Motor neuron (in vitro differentiated cells): ENCODE measurements around the gene GREB1. TPM values are rescaled to one million over a fixed set of nuclear protein-coding genes. Genes with fewer than 3 reads are reported as not detected.

Source experiments
- ATAC-seq, 8 experiments: fragments of 200-7000 bp; cut with Tn5 transposase; replicated peaks in 6 of 8; 2 replicates each; pipeline ENCODE4 v1.8.0; 2021; ENCODE audit warnings: mild to moderate bottlenecking in 8 of 8, moderate library complexity in 8 of 8
- H3K27ac ChIP-seq, 2 donors: fragments of 250-450 bp; sonication (Bioruptor Pico); 2 replicates each; pipeline ENCODE4 v1.9.0; 2021; ENCODE audit warnings: antibody characterized with exemption in 2 of 2, mild to moderate bottlenecking in 2 of 2, moderate library complexity in 1 of 2
- H3K4me1 ChIP-seq, 2 donors: fragments of 250-450 bp; sonication (Bioruptor Pico); replicated peaks in 1 of 2; 2 replicates each; pipeline ENCODE4 v1.6.1; 2021; ENCODE audit warnings: antibody characterized with exemption in 2 of 2, mild to moderate bottlenecking in 2 of 2, moderate library complexity in 1 of 2
- H3K4me3 ChIP-seq, 5 donors: fragments of 250-450 bp; sonication (Bioruptor Pico); 2 replicates each; pipeline ENCODE4 v1.9.0; 2021; ENCODE audit warnings: antibody characterized with exemption in 5 of 5, mild to moderate bottlenecking in 5 of 5, moderate library complexity in 4 of 5
- WGBS, 10 experiments: fragments of 450-650 bp; shearing (Covaris generic); methylation state at CpG; one replicate each; pipeline ENCODE4 v1.0.0; 2022; 5-methylcytosine and 5-hydroxymethylcytosine counted together
- in situ Hi-C, 9 experiments: fragments of 400-800 bp; cut with MboI; loops; one replicate each; pipeline ENCODE4 v1.15.0; 2021; ENCODE audit warnings: low sequenced_read_pairs in 9 of 9, low pct_unique_long_range_greater_than_20kb in 2 of 9; ENCODE audit not compliant: unreplicated experiment in 9 of 9
- total RNA-seq, 8 experiments: library from RNA; unstranded; fragments of 300-600 nt; gene quantifications; 2 replicates each; pipeline versions ENCODE4 v1.2.3 to v1.2.4, GENCODE V29; 2022

GREB1 gene
- total RNA-seq, 8 experiments from 2014 or later = 1.1 to 78.6 (median 16.0) TPM

DNA sequence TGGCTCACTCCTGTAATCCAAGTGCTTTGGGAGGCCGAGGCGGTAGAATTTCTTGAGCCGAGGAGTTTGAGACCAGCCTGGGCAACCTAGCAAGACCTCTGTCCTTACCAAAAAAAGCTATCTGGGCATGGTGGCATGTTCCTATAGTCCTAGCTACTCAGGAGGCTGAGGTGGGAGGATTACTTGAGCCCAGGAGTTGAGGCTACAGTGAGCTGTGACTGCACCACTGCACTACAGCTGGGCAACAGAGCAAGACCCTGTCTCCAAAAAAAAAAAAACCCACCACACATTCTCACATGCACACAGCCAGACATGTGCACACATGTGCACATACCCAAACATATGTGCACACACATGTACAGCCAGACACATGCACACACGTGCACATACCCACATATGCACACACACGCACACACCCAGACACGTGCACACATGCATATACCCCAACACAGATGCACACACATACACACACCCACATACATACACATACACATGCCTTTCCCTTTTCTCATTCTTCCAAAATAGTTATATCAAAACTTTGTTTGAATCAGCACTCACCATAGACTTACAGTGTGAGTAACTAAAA is 14.2 kb downstream of the GREB1 start:
- 0 to 100% (median 89%) methylated on average over 1 to 5 of the region's 6 CpGs; no CpG with 5 or more reads in 1 of the 10 experiments for WGBS, 10 experiments
- H3K4me3 ChIP-seq = no peak overlapping the region
- peaks cover 2 to 8% of the 10 kb centered on the region in 2 donors for H3K4me1 ChIP-seq
- in situ Hi-C loops = no loop called here
- no peak for ATAC-seq
- H3K27ac ChIP-seq = no peak overlapping the region

DNA sequence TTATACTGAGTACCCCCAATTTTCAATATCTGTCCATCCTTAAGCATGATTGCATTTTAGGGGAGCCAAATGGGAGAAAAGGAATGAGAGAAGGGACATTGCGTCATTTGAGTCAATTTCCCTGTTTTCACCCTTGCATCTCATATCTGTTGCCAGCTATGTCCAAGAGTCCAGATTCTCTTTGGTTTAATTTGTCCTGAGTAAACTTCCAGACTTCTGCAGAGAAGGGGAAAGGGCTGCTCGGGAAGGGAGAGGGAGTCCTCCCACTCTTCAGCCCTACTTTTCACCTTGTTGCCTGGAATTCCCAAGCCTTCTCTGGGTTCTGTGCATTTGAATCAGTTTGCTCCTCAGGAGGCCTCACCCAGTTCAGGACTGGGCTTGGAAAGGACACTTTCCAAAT is 16.5 kb downstream of the GREB1 start:
- 0 to 100% (median 80%) methylated on average over 1 to 2 of the region's 2 CpGs; no CpG with 5 or more reads in 4 of the 10 experiments for WGBS, 10 experiments
- in situ Hi-C loops = no loop called here
- Histone ChIP-seq H3K27ac (no peak overlapping the region), H3K4me3 (no peak overlapping the region), H3K4me1 (peaks cover 22 to 27% of the 10 kb centered on the region in 2 donors)
- no peak for ATAC-seq

DNA sequence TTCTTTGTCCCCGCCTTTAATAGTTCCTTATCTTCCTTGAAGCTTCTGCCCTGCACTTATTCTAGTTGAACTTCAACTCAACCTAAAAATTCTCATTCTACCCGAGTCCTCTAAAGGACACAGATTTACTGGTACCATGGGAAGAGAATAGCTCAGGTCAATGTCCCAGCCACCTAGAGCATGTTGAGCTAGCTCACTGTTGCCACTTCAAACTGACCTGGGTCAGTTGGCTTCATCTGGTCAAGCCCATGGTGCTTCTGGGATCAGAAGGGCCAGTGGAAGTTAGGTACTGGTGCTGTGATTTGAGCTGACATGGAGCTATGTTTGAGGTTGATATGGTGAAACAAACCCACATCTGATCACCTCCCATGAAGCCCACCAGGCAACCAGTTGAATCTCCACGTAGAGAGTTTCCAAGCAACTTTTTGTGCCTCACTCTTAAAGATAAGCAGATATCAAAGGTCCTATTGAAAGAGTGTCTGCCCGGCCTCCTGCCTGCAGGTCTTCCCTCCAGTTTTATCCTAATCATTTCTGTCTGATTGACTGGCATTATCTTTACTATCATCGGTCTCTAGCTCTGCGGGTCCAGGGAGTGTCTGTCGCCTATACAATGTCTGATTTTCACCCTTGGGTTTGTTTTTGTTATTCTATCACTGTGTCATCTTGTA is 17.2 kb downstream of the GREB1 start:
- H3K4me1 ChIP-seq = peaks cover 29 to 34% of the 10 kb centered on the region in 2 donors
- H3K27ac ChIP-seq = no peak overlapping the region
- ATAC-seq = no peak
- WGBS, 10 experiments = 51 to 100% (median 96%) methylated on average over 3 to 7 of the region's 7 CpGs
- in situ Hi-C loops = no loop called here
- no peak overlapping the region for H3K4me3 ChIP-seq

DNA sequence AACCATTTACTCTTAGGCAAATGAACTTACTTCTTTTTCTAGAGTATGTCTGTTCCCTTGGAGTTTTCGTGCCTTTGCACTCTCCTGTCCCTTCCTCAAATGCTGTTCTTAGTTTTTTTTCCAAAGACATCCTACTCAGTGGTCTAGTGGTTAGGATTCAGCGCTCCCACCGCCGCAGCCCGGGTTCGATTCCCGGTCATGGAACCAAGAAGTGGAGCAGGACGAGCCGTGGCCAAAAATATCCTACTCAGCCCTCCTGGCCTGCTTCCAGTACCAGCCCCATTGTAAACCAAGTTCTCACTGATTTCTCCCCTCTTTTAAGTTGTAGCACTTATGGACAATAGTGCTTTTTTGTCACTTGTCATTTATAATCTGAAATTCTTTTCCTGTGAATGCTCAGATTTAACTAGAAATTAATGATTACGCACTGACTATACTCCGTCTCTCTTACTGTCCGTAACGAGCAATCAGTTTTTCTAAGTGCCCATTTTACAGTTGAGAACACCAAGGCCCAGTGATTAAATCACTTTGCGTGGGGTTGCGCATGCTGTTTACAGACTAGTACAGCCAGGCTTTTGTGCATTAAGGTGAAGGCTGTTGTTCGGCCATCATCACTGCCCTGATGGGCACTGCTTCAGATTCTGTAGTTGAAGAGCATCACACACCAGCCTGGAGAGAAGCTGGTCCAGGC is 17.9 kb downstream of the GREB1 start:
- Histone ChIP-seq H3K27ac (no peak overlapping the region), H3K4me1 (peaks cover 36 to 38% of the 10 kb centered on the region in 2 donors), H3K4me3 (no peak overlapping the region)
- ATAC-seq = no peak
- in situ Hi-C loops = no loop called here
- WGBS, 10 experiments = 59 to 100% (median 86%) methylated on average over 1 to 13 of the region's 16 CpGs

DNA sequence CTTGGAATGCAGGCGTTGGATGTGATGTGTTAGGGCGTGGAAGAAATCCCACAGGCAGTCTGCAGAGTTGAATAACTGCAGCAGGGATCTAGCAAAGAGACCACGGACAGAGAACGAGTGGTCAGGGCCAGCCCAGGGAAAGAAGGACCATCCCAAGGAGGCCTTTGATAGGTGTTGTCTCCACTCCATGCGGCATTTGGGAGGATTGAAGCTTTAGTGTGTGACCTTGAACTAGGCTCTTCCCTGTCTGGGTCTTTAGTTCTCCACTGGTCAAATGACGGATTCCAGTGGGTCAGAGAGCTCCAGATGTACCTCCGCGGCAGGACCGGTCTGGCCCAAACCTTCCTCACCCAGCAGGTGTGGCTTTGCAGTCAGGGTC is 18.4 kb downstream of the GREB1 start:
- H3K4me3 ChIP-seq = no peak overlapping the region
- no peak for ATAC-seq
- no peak overlapping the region for H3K27ac ChIP-seq
- 18 to 100% (median 93%) methylated on average over 1 to 4 of the region's 9 CpGs; no CpG with 5 or more reads in 4 of the 10 experiments for WGBS, 10 experiments
- in situ Hi-C loops = no loop called here
- peaks cover 36 to 41% of the 10 kb centered on the region in 2 donors for H3K4me1 ChIP-seq

DNA sequence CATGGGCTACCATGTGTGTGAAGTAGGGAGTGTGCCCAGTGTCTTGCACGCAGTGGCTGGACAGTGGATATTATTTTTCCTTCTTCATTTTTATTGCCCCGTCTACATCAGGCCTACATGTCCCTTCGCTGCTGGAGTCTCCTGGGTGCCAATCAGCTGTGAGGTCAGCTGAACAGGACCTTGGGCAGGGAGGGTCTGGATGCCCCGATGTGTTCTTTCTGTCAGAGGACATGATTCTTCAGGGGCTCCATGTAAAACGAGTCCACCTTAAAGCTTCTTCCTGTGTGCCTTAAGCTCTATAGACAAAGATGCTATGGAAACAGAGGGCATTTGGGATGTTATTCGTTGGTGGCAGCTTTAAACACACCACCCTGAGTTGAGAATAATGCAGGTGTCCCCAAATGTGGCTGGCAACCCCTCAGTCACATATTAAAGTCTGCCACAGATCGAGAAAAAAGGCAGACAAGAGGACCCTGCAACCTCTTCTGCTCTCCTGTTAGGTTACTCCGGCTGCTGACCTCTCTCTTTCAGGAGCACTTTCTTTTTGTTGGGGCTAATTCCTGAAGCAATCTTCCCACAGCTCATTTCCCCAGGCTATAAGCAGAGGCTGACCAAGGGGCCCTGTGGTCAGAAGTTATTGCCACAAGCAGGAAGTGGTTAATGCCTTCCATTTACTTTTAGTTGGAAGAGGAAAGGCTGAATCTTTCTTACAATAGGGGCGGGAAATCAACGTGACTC is 20.0 kb downstream of the GREB1 start:
- peak overlapping the region; percentile 16 to 28 for H3K27ac ChIP-seq
- ATAC-seq = peak in 4 of 8 experiments; percentile 35 to 73 (median 44)
- H3K4me3 ChIP-seq = peak overlapping the region in 1 of 5 donors; percentile 7
- in situ Hi-C loops = no loop called here
- H3K4me1 ChIP-seq = peaks cover 40 to 43% of the 10 kb centered on the region in 2 donors
- 11 to 55% (median 33%) methylated on average over 3 to 8 of the region's 10 CpGs; no CpG with 5 or more reads in 1 of the 10 experiments for WGBS, 10 experiments

DNA sequence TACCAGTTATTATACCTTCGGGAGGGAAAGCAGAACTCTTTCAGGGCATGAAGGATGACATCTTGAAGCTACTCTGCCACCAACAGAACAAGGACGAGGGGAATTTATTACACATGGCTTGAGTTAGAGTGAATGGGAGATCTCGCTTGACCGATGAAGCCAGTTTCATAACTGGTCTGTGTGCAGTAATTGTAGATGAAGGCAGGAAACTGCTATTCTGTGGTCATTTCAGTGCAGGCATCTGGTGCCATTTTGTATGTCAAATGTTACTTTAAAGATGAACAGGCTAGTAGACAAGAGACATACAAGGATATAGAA is 20.5 kb downstream of the GREB1 start:
- Histone ChIP-seq H3K4me1 (peaks cover 40 to 48% of the 10 kb centered on the region in 2 donors), H3K27ac (peak overlapping the region; percentile 16 to 20), H3K4me3 (peak overlapping the region in 1 of 5 donors; percentile 7)
- WGBS, 10 experiments = 0 to 100% (median 51%) methylated on average over 2 to 4 of the region's 4 CpGs; no CpG with 5 or more reads in 3 of the 10 experiments
- ATAC-seq = peak in 5 of 8 experiments; percentile 44 to 63 (median 46)
- in situ Hi-C loops = no loop called here

DNA sequence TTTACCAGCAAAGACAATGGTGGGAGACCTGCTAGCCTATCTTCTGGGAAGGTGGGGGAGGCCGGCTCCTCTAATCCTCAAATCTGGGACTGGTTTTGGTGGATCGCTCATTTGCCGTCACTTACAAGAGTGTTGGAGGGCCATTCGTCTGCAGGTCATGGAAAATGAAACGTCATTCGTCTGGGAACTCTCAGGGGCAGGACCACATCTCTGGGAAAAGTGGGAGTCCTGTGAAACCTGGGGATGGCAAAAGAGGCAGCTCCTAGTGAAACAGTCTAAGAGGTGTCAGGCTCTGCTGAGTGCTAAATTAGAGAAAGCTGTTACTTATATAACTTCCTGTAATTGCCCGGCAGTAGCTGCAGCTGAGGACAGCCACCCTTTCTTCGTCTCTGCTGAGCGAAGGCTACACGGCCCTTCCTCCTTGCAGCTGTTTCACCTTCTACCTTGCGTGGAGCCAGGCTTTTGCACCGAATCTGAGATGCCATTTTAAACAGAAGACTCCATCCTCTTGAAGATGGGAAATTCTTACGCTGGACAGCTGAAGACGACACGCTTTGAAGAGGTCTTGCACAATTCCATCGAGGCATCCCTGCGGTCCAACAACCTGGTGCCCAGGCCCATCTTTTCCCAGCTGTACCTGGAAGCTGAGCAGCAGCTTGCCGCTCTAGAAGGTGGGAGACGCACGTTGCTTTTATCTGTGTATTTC is 22.4 kb downstream of the GREB1 start:
- in situ Hi-C loops = no loop called here
- Histone ChIP-seq H3K4me3 (no peak overlapping the region), H3K27ac (no peak overlapping the region), H3K4me1 (peaks cover 40 to 48% of the 10 kb centered on the region in 2 donors)
- peak in 2 of 8 experiments; percentile 10 to 20 for ATAC-seq
- 0 to 100% (median 80%) methylated on average over 1 to 15 of the region's 20 CpGs for WGBS, 10 experiments

DNA sequence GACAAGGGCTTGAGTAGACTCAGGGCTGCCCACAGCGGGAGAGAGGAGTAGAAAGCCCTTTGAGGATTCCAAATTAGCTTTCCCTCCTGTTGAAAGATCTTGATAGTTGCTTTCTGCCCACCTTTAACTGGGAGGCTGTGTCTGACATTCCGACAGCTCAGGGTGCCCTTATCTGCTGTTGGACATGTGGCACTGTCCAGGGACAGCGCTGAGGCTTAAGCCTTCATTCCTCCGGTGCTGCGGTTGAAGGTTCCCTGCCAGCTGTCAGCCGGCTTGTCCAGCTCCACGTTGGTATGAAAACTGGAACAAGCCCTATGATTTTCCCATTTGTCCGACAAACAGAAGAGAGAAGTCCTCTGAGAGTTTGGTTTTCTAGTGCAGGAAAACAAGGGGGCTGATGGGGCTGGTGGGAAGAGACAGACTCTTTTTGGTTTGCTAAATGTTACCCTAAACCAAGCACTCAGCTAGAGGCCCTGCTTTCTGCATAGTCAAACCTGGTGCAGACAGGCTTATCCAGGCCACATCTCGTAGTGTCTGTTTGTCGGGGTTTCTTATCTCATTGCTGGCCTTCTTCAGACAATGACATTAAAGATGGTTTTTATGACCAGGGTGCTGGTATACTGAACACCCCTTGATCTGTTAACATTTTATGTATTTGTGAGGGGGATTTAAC is 24.5 kb downstream of the GREB1 start:
- WGBS, 10 experiments = 20 to 100% (median 95%) methylated on average over 1 to 9 of the region's 10 CpGs; no CpG with 5 or more reads in 1 of the 10 experiments
- Histone ChIP-seq H3K4me1 (peaks cover 40 to 48% of the 10 kb centered on the region in 2 donors), H3K27ac (no peak overlapping the region), H3K4me3 (no peak overlapping the region)
- in situ Hi-C loops = no loop called here
- ATAC-seq = no peak

DNA sequence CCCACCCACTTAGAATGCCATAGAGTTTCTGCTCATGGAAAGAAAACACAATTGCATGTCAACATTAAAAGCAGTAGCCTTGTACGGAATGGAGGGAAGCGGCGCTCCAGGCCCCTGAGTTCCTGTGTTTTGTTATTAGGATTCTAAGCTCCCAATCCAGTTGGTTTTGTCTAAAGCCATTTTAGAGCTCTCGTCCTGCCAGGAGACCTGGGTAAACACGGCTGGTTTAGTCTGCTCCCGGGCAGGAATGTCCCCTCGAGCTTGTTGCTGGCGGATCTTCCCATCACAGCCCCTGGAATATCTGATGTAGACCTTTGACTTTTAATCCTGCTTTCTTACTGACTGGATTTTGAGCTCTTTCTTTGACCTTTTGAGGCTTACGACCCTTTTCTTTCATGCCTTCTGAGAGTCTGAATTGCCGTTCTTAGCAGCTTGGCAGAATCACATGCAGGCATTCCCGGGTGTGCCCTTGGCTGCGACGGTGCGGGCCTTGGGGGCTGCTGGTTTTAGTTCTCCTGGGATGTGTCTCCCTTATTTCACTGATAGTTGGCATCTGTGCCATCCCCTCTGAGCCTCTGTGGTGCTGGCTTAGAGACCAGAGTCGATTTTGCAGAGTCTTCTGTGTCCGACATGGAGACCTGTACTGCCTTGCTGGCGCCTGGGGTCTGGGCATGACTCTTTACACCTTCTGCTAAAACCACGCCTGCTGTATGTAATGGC is 25.4 kb downstream of the GREB1 start:
- no peak overlapping the region for H3K27ac ChIP-seq
- peak in 1 of 8 experiments; percentile 25 for ATAC-seq
- H3K4me1 ChIP-seq = peaks cover 31 to 40% of the 10 kb centered on the region in 2 donors
- in situ Hi-C loops = no loop called here
- no peak overlapping the region for H3K4me3 ChIP-seq
- 42 to 94% (median 75%) methylated on average over 3 to 15 of the region's 18 CpGs; no CpG with 5 or more reads in 2 of the 10 experiments for WGBS, 10 experiments

DNA sequence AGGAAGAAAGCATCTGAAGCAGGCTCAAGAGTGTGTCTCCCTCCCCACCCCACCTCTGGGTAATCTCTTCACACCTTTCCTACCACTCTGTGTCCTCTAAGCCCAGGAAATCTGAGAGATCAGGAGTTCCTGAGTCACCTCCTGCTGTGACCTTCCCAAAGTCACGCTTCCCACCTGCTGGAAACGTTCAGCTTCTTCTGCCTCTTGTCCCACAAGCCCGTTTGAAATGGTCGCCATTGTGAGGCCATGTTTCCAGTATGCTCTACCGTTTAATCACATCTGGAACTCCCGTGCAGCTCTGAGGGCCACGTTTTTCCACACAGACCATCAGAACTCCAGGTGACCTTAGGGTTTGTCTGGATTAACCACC is 25.9 kb downstream of the GREB1 start:
- ATAC-seq = no peak
- H3K4me3 ChIP-seq = no peak overlapping the region
- H3K4me1 ChIP-seq = peaks cover 26 to 34% of the 10 kb centered on the region in 2 donors
- 30 to 89% (median 82%) methylated on average over 1 to 5 of the region's 7 CpGs; no CpG with 5 or more reads in 4 of the 10 experiments for WGBS, 10 experiments
- H3K27ac ChIP-seq = no peak overlapping the region
- in situ Hi-C loops = no loop called here
